GM18526 (cell line): ENCODE measurements around the gene MAP2K3.

Experiments used
- POLR2A ChIP-seq: IDR thresholded peaks from 3 replicates; pipeline ENCODE4 v1.6.1; 2011; ENCODE audit not compliant: insufficient read length; ENCODE audit errors: extremely low read depth

MAP2K3 gene

GRCh38 chr17:21318439-21318838, 33.9 kb downstream of the MAP2K3 start:
- no peak for TF ChIP-seq POLR2A

DNA sequence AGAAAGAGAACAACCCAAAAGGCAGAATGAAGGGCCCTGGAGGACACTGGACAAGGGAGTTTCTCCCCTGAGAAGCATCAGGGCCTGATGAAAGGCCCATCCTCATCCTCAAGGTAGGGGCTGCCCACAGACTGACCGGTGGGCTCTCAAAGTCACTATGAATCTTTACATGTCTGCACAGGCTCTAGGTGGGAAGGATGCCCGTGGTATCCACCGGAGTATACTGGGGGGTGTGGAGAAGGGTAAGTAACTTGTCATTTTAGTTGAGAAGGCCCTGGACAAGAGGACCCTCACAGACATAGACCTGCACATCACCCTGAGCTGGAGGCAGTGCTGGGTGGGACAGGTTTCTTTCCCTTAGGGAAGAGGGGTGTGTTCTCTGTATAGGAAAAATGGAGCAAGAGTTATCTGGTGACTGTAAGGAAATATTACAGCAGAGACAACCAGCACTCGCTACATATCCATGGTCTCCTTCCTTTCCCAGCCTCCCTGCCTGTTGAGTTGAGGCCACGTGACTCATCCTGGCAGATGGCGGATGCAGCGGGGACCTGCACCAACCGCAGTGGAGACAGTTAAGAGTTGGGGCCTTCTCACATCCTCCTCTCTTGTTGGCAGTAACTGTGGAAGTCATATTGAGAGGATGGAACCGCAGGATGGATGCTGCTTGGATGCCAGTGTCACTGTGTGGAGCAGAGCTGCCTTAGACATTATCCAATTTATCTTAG, 46.1 kb downstream of the MAP2K3 start:
- no peak for TF ChIP-seq POLR2A

DNA sequence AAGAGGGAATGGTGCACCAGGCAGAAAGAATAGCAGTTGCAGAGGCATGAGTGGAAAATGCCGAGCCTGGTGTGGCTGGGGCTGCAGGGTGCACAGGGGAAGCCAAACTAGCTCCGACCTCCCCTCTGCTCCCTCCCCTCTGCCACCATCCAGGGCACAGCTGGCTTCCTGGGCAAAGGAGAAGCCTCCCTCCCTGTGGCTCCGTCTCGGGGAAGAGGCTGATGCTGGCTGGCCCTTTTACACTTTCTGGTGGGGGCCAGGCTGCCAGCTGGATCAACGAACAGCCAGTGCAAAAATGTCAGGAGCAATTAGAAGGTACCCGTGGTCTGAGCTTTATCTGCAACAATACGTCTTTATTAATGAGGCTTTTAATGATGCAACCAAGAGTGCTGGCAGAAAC, 54.5 kb downstream of the MAP2K3 start:
- TF ChIP-seq POLR2A = no peak

GRCh38 chr17:21345236-21345635, 60.7 kb downstream of the MAP2K3 start:
- no peak for TF ChIP-seq POLR2A

GRCh38 chr17:21351366-21352065, 67.0 kb downstream of the MAP2K3 start:
- no peak for TF ChIP-seq POLR2A

DNA sequence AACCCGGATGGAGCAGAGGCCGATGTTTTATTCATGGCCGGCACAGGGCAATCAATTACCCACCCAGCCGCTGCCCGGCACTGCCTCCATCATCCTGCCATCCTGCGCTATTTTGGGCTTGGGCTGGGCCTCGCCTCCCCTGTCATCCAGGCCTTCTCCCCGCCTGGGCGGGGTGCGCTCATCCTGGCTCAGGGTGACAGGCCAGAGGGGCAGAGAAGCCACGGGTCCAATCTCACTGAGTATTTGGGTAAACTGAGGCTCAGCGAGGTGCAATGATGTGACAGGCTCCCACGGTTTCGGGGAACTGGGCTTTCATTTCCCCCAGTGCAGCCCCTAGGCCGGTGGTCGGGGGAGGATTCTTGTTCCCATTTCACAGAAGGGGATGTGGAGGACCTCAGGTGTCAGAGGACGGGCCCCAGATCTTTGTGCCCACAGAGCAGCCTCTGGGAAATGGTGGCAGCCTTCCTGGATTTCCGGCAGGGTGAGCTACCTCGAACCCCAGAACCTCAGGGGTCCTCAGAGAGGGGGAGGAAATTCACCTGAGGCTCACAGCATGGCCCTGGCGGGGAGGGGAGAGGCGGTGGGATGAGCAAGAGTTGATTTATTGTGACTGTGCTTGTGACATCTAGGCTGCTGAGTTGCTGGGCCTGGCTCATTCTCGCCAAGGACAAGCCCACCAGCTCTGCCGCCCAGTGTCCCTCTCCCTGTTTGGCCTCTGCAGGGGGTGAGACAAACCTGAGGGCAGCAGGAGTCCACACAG, 67.9 kb downstream of the MAP2K3 start:
- no peak for TF ChIP-seq POLR2A

- no peak for TF ChIP-seq POLR2A
These were observed 68.4 kb downstream of the MAP2K3 start for GRCh38 chr17:21352981-21353265.

DNA sequence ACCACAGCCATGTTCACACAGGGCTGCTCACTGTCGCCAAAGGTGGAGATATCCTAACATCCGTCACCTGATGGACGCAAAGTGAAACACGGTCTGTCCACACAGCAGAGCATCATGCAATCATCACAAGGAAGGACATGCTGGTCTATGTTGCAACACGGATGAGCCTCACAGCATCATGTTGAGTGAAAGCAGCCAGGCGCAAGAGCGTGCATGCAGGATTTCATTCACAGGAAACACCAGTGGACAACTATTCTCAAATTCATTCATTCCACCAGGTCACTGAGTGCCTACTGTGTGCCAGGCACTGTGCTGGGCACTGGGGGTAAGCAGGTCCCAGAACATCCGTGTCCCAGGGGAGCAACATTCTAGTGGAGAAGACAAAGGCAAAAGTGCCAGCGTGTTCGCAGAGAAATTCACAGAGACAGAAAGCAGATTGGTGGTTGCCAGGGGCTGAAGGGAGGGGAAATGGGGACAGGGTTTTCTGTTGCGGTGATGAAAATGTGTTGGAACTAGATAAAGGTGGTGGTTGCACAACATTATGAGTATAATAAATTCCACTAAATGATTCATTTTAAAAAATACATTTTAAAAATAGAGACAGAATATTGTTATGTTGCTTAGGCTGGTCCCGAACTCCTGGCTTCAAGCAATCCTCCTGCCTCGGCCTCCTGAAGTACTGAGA, 69.0 kb downstream of the MAP2K3 start:
- no peak for TF ChIP-seq POLR2A

- no peak for TF ChIP-seq POLR2A
These were observed 70.4 kb downstream of the MAP2K3 start for GRCh38 chr17:21354796-21355385.

DNA sequence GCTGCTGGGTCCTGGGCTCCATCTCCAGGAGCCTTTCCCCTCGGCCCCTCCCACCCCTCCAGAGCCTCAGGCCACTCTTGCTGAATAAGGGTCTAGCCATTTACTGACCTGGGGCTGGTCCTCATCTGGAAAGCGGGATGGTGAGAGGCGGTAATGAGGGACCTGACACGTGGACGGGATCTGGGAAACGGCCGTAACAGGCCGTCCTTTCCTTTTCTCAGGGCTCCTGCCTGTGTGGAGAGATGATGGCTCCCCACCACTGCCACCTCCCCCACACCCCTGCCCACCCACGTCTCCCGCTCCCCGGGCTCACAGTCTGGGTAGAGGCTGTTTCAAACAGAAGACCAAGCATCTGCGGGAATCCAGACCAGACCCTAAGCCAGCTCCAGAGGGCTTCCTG, 71.1 kb downstream of the MAP2K3 start:
- no peak for TF ChIP-seq POLR2A

DNA sequence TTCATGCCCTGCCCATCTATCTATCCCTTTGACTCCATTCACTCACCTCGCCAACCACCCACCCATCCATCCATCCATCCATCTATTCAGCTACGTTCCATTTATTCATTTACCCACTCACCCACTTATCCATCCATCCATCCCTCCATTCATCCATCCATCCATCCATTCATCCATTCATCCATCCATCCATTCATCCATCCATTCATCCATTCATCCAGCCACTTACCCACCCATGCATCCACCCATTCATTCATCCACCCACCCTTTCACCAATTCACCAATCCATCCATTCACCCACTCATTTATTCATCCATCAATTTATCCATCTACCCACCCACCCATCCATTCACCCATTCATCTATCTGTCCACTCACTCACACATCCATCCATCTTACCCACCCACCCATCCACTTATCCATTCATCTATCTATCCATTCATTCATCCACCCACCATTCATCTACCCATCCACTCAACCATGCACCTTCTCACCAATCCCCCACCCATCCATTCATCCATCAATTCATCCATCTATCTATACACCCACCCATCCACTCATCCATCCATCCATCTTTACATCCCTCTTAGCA, 72.1 kb downstream of the MAP2K3 start:
- TF ChIP-seq POLR2A = no peak

DNA sequence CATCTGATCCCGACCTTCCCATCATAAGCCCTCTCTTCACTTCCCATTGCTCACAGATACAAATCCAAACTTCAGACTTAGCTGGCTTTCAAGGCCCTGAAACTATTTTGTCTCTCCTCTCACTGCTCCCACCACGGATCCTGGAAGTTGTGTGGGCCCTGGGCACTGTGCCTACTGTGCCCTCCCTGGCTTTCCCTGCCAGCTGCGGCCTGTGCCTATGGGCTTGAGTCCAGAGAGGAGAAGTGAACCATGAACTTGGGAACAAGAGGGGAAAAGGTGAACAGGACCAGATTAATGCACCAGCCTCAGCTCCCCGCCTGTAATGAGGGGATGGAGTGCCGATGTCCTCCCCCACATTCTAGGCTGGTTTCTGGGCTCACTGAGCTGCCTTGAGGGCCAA, 72.8 kb downstream of the MAP2K3 start:
- no peak for TF ChIP-seq POLR2A

GRCh38 chr17:21357696-21358656, 73.5 kb downstream of the MAP2K3 start:
- TF ChIP-seq POLR2A = no peak

DNA sequence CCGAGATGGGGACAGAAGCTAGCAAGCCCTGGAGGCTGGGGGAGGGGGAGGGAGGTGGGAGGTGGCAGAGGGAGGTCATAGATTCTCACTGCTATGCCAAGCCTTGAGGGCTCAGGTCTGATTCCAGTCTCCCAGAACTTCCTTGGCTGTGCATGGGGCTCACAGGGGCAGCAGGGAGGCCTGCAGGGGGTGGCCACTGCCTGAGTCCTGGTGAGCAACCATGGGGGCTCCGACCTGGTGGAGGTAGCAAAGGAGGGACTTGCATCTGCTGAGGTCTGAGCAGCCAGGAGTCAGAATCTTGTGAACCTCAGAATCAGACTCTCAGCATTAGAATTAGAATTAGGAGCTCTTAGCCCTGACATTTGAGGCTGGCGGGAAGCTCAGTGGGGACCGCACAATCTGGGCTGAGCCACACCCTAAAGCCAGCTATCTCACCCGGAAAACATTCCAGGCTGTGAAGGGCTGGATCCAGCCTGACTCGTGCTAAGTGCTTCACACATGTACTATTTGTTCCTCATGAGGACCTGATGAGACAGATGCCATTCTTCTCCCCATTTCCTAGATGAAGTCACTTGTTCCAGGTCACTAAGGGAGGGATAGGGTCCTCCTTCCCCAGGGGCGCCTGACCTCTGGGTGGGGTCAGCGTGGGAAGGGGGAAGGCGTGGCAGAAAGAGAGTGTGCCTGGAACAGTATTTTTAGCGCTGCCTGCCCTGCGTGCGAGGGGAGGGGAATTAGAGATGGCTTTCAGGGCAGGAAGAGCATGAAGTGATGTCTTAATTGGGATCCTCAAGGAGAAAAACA, 74.4 kb downstream of the MAP2K3 start:
- TF ChIP-seq POLR2A = no peak

DNA sequence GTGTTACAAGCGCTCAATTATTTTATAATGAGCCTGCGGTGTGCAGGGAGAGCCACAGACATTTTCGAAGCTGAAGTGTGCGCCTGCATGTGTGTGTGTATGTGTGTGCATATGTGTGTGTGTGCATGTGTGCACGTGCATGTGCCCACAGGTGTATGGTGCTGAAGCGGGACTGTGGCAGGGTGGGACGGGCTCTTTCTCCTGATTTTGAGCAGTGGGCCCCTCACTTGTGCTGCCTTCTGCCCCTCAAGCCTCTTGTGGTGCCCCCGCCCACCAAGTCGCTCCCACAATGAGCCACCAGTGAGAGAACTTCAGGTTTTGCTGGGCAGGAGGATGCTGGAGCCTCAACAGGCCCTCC, 75.0 kb downstream of the MAP2K3 start:
- no peak for TF ChIP-seq POLR2A
